H1 (cell line): ENCODE results near the gene HGD.

Experiments used
- BRCA1 ChIP-seq: IDR thresholded peaks from 2 replicates; pipeline ENCODE4 v1.6.1; 2012; ENCODE audit warnings: low read depth, low read length, improper control_type of control experiment
- EP300 ChIP-seq, 2 experiments: IDR thresholded peaks; 1 replicate in 1 of 2; 2 replicates in 1 of 2; pipeline ENCODE4 v1.6.1; 2011 to 2012; ENCODE audit warnings: low read depth in 2 of 2, low read length in 2 of 2, mild to moderate bottlenecking in 2 of 2, borderline replicate concordance in 1 of 2, inconsistent platforms in 1 of 2, moderate library complexity in 1 of 2
- HDAC6 ChIP-seq: IDR thresholded peaks from one replicate; pipeline ENCODE4 v1.7.1; 2012; ENCODE audit warnings: low read depth, mild to moderate bottlenecking, inconsistent platforms, low read length, moderate library complexity
- JUND ChIP-seq: IDR thresholded peaks from 2 replicates; pipeline ENCODE4 v1.6.1; 2011; ENCODE audit warnings: mild to moderate bottlenecking, improper control_type of control experiment, low read length
- POLR2AphosphoS5 ChIP-seq: IDR thresholded peaks from 2 replicates; pipeline ENCODE4 v1.6.1; 2011; ENCODE audit warnings: low read depth, low read length
- RFX5 ChIP-seq: IDR thresholded peaks from 2 replicates; pipeline ENCODE4 v1.6.1; 2011; ENCODE audit warnings: low read depth, low read length, improper control_type of control experiment, borderline replicate concordance
- SP1 ChIP-seq: IDR thresholded peaks from 2 replicates; pipeline ENCODE4 v1.6.1; 2011; ENCODE audit warnings: low read depth, low read length
- TF ChIP-seq, protein P1 (sequence below): IDR thresholded peaks from 2 replicates; pipeline ENCODE4 v1.6.1; 2012; ENCODE audit warnings: inconsistent platforms
- TF ChIP-seq, protein P2 (sequence below), 3 experiments: IDR thresholded peaks; 1 replicate in 2 of 3; 2 replicates in 1 of 3; pipeline versions ENCODE4 v1.5.1 to v1.6.1; 2011; ENCODE audit warnings: low read length in 3 of 3, mild to moderate bottlenecking in 3 of 3, inconsistent platforms in 2 of 3, low read depth in 1 of 3, moderate library complexity in 1 of 3; ENCODE audit not compliant: insufficient read depth in 1 of 3; ENCODE audit errors: control extremely low read depth in 1 of 3

DNA sequence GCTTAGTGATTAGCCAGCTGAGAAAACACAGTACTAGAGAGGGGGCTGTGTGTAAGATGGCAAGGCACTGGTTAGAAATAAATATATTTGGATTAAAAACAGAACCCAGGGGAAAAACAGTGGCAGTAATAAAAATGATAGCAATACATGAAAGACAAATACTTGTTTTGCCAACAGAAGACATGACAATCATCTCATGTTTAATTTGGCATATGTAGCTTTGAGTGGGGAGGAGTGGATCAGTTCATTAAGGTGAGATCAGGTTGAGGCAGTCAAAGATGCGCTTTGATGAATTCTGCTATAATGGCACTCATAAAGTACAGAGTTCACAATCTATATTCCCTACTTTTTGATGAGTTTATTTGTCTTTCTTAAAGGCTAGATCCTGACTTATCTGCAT is 3.4 kb upstream of the HGD start:
- TF ChIP-seq EP300 (IDR thresholded peaks at IDR 0.05; ENCODE audit: borderline replicate concordance in 1 of 2, low read depth in 2 of 2, low read length in 2 of 2) (no peak), SP1 (no peak), RFX5 (no peak), BRCA1 (no peak), POLR2AphosphoS5 (no peak), HDAC6 (no peak), JUND (no peak)
- TF ChIP-seq, protein P1, sequence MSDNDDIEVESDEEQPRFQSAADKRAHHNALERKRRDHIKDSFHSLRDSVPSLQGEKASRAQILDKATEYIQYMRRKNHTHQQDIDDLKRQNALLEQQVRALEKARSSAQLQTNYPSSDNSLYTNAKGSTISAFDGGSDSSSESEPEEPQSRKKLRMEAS: no peak
- TF ChIP-seq, protein P2, sequence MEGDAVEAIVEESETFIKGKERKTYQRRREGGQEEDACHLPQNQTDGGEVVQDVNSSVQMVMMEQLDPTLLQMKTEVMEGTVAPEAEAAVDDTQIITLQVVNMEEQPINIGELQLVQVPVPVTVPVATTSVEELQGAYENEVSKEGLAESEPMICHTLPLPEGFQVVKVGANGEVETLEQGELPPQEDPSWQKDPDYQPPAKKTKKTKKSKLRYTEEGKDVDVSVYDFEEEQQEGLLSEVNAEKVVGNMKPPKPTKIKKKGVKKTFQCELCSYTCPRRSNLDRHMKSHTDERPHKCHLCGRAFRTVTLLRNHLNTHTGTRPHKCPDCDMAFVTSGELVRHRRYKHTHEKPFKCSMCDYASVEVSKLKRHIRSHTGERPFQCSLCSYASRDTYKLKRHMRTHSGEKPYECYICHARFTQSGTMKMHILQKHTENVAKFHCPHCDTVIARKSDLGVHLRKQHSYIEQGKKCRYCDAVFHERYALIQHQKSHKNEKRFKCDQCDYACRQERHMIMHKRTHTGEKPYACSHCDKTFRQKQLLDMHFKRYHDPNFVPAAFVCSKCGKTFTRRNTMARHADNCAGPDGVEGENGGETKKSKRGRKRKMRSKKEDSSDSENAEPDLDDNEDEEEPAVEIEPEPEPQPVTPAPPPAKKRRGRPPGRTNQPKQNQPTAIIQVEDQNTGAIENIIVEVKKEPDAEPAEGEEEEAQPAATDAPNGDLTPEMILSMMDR (IDR thresholded peaks at IDR 0.05; ENCODE audit: control extremely low read depth in 1 of 3, insufficient read depth in 1 of 3, low read depth in 1 of 3, low read length in 3 of 3): no peak
